Activated CD8-positive, alpha-beta memory T cell treated with anti-CD3 and anti-CD28 coated beads for 24 hours (primary cell): Measurements from ENCODE around the gene ATF3.

ENCODE experiments used
- DNase-seq: peaks from one replicate; pipeline ENCODE4 v3.0.0-alpha.2; 2020

ATF3 gene, protein sequence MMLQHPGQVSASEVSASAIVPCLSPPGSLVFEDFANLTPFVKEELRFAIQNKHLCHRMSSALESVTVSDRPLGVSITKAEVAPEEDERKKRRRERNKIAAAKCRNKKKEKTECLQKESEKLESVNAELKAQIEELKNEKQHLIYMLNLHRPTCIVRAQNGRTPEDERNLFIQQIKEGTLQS

DNA sequence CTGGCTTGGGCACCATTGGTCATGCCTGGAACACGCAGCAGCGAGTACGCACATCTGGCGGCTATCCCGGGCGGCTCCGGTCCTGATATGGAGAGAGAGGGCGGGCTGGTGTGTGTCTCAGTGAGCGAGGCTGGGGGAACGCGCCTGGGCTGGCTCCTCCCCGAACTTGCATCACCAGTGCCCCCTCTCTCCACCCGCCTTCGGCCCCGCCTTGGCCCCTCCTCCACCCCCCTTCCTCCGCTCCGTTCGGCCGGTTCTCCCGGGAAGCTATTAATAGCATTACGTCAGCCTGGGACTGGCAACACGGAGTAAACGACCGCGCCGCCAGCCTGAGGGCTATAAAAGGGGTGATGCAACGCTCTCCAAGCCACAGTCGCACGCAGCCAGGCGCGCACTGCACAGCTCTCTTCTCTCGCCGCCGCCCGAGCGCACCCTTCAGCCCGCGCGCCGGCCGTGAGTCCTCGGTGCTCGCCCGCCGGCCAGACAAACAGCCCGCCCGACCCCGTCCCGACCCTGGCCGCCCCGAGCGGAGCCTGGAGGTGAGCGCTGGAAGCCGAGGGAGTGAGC, at the start of gene ATF3:
TSS of gene ATF3 (plus strand) at position 370 of the 567 bp plus-strand sequence. CDS start 6,261 bp downstream, outside the sequence.
- DNase-seq, result peak; percentile 95

DNA sequence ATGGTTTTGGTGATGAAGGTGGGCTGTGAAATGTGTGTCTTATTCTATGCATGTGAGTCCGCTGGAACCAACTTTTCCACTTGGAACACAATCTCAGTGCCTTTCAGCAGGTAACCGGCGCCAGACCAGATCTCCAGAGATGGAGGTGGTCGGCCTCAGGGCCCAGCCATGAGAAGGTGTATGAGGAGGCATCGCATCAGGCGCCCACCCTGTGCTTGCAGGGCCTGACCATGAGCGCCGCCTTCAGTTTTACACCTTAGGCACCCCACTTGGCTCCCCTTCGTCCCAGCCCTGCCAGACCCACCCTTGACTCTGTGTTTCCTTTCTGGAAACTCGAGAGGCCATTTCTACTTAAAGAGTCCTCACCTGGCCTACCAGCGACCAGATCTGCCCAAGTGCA, 48.6 kb upstream of the ATF3 start:
- DNase-seq, result no peak

DNA sequence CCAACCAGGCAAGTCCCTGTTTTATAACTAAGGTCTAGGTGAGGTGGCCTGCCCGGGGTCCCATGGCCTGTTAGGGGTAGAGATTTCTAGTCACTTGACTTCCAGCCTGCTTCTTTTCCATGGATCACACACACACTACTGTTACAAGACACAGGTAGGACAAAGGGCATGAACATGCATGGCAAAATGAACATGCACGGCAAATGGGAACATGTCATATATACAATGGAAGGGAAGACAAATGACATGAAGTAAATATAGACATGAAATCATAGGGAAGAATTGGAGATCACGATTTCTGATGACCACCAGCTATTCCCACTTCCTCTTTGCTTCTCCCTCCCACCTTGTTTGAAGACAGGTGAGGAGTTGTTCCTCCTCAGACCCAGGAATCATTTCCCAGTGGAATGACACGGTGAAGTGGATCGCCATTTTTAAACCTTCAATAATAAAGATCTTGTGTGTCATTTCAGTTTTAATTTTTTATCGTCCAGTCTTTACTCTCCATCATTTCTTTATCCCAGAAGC, 47.6 kb upstream of the ATF3 start:
- DNase-seq, result no peak

DNA sequence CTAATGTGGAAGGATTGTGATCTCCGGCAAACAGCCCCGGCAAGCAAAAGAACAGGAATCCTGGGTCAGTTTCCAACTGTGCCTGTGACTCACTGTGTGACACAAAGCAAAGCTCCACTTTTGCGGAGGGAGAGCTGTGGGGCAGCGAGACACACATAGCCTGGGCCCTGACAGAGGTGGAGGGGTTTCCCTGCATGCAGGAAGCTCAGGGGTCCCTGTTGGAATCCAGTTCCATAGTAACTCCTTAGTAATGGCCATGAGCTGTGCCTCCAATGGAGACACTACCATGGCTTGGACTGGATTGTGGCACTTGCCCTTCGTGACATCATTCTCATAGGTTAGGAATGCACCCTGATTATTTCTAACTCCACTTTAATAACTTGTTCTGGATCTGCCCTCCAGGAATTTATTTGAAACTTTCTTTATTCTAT, 47.0 kb upstream of the ATF3 start:
- no peak for DNase-seq

DNA sequence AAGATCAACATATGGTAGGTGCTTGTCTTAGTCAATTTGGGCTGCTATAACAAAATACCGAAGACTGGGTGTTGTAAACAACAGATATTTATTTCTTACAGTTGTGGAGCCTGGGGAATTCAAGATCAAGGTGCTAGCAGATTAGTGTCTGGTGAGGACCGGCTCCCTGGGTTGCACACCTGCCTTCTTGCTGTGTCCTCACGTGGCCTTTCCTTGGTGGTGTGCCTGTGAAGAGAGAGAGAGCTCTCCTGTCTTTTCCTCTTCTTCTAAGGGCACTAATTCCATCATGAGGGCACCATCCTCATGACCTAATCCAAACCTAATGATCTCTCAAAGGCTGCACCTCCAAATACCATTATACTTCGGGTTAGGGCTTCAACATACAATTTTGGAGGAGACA, 45.8 kb upstream of the ATF3 start:
- DNase-seq, result no peak

DNA sequence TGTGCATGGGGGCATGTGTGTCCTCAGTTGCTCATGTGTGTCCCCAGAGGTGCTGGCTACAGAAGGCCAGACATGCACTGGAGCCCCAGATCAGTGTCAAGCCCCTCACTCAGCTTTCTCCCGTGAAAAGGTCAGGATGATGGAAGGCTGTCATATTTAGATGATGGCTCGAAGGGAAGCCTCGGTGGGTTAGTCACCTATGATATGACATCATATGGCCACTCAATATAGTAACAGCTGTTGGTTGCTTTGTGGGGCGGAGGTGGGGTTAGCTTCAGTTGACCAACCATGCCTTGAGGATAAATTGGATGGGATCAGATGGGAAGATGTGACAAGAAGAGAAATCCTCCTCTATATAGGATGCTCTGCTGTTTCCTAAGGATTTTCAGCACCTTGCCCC, 43.5 kb upstream of the ATF3 start:
- no peak for DNase-seq

DNA sequence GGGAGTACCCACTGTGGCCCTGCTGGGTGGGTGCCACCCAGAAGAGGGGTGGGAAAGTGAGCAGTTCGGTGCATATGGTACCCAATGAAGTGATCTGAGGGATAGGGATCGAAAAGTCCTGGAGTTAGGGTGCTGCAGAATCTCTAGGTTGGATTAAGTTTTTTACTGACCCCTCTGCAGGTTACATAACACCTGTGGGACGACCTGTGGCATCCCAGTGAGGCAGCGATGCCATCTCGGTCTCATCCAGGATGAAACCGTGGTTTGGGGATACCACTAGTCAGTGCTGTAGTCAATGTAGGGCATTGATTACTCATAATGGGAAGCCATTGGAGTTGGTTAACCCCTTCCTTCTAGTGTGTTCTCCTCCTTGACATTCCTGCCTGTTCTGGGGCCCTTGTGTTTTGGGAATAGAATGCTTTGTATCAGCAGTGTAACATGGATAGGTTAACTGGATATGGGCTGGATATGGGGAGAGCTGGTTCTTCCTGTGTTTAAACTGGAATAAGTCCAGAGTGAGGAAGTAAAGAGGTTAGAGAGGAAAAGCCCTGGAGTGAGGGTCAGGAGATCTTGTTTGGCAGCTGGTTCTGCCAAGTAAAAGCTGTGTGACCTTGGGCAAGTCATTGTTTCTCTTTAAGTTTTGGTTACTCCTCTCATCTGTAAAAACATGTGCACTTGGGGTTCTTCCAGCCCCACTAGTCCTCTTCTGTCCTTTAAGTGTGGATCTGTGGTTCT, 42.8 kb upstream of the ATF3 start:
- no peak for DNase-seq

DNA sequence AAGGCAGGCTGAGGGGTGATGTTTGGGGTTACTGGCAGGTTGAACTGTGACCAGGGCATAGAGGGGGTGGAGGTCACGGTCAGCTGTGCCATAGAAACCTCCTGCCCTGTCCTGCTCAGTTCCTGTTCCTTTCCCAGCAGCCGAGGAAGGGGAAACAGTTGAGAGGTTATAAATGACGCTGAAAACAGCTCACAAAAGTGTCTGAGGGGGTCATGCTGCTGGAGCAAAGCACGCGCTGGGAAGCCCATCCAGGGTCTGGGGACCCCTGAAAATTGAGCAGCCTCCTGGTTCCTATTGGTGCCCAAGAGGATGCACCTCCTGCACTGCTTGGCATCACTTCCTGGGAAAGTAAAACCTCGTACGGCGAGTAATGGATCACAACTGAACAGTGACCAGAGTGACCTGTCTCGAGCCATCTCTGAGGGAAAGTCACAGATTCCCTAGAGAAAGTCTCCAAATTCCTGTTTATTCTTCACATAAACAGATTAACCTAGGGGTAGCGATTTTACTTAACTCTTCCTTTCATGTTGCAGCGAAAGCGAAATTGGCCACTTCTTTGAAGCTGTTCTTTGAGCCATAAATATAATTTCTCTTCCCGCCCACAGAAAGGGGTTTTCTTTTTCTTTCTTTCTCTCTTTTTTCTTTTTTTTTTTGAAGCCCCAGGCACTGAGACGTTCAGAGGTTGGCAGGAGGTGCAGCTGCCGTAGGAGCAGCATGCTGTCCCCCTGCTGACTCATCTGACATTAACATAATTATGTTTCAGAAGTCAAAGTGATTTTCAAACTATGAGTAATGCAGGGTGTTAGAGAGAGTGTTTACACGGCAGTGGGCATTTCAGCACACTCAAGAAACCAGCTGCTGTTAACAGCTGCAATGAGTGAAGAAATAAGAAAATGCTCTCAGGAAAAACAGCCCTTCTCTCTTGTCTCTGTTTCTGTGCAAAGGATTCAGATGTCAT, 41.8 kb upstream of the ATF3 start:
- peak; percentile 72 for DNase-seq

DNA sequence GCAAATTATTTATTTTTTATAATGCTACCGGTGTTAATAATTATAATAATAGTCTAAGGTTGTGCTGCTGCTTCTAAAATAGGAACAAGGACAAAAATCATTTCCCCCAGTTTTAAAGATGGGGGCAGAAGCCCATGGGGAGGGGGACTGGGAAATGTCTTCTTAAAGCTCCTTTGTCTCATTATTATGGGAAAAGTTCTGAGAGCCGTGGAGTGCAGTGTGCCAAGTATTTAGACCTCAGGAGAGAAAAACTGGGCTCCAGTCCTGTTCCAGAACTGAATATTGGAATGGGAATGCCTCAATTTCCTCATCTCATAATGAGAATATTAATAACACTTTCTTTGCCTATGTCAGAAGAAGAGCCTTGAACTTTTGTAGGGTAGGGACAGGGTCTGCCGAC, 40.9 kb upstream of the ATF3 start:
- DNase-seq, result no peak

DNA sequence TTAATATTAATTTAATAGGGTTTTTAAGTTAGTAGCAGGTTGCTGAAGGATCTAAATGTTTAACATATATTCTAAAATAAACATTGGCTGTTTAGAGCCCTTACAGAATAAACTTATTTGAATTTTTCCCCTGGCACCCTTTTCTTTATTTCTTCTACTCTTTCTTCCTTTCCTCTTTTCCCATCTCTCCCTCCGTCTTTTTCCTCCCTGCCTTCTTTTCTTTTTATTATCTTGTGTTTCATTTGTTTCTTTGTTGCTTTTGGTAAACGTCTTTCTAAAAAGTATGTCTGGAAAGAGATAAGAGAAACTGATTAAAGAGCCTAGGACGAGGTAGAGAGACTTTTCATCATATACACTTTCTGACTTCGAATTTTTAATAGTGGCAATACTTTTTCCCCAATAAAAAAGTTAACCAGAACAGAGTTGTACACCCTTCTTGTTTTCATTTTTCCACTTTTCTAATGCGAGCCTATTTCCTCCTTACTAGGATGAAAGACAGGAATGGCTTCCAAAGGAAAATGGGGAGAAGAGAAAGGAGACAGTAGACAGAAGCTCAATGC, 39.5 kb upstream of the ATF3 start:
- DNase-seq, result no peak

DNA sequence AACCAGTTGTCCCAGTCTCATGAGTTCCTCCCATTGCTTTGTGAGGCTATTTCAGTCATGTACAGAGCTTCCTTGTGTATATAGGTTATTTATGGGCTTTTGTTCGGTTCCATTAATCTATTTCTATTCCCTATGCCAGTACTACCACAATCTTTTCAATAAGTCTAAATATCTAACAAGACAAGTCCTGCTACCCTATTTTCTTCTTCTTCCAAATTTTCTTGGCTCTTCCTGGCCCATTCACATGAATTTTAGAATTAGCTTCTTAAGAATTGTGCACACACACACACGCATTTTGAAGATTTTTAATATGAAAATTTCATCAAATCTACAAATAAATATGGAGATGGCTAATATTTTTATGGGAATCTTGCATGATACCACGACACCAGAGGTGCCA, 33.8 kb upstream of the ATF3 start:
- no peak for DNase-seq

DNA sequence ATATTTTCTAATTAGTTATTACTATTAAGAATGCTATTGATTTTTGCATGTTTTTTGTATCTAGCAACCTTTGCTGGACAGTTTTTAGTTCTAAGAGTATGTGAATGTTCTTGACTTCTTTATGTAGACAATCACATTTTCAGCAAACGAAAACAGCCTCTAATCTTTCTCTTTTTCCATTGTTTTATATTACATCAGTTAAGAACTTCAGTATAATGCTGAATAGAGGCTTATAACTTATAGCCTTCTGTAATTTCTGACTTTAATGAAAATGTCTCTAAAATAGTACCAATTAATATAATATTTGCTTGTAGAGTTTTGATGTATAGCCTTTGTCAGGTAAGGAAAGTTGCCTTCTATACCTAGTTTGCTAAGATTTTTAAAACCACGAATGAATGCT, 33.2 kb upstream of the ATF3 start:
- DNase-seq, result no peak

DNA sequence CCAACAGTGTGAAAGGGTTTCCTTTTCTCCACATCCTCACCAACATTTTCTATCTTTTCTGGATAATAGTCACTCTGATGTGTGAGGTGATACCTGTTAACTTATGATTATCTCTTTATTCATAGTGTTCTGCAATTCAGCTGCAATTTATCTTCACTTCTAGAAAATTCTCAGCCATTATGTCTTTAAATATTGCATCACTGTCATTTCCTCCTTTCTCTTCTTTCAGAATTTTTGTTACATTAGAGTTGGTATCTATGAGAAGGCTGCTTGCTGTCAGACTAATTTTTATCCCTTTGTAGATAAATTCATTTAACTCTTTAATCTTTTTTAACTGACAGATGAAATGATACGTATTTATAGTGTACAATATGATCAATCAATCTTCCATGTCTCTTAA, 30.5 kb upstream of the ATF3 start:
- no peak for DNase-seq

DNA sequence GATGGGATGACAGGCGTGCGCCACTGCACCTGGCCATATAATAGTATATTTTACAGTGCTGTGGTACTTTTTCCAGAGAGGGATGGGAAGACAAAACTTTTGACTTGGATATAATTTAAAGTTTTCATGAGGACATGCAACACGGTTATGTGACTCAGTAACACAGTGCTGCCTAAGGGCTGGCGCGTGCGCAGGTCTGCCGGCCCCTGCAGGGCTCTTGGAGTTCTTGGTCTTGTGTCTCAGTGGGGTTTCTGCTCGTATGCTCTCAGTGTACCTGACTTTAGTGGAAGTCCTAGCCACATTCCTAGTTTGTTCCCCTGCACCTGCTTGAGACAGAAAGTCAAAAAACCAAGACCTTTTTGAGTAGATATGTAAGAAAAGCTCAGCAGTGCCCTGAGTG, 27.5 kb upstream of the ATF3 start:
- DNase-seq, result no peak

DNA sequence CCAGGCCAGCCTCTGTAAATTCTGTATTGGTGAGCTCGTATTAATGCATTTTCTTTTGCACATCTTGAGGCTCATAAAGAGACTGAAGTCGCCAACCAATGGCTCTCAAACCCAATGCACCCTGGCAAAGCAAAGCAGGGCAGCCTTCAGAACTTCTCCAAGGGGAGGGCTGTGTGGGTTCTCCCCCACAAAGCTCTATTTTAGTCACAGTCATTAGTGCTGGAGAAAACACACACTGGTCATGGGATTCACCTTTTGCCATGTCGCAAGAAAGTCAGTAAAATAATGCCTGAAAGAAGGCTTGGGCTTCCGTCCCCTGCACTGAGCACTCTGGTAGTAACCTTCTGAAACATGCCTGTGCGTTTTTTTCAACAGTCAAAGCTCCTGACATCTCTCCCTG, 26.3 kb upstream of the ATF3 start:
- DNase-seq, result no peak

DNA sequence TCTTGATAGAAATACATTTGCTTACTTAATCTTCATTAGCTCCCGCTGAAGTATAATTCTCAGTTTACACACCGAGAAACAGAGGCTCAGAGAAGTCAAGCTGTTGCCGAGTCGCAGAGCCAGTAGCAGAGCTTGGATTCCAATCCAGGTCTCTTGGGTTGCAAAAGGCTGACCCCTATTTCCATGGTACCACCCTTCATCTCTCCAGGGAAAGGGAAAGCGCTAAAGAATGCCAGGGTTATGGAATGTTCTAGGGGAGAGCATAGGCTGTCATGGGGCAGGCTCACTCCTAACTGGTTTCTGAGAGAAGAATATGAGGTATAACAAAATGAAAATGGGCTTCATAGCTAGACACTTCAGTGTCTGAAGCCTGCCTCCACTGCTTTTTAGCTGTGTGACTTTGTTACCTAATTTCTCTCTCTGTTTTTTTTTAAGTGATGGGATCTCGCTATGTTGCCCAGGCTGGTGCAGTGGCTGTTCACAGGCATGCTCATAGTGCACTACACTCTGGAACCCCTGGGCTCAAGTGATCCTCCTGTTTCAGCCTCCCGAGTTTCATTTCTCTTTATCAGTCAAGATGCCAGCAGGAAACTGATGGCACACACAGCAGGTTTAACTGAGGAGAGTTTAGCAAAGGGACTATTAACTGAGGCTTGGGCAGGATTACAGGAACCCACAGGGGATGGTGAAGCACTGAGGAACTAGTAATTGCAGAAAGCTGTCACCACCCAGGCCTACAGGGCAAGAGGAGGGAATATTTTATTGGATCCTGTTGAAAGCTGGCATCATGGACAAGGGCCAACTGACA, 25.5 kb upstream of the ATF3 start:
- DNase-seq, result no peak

DNA sequence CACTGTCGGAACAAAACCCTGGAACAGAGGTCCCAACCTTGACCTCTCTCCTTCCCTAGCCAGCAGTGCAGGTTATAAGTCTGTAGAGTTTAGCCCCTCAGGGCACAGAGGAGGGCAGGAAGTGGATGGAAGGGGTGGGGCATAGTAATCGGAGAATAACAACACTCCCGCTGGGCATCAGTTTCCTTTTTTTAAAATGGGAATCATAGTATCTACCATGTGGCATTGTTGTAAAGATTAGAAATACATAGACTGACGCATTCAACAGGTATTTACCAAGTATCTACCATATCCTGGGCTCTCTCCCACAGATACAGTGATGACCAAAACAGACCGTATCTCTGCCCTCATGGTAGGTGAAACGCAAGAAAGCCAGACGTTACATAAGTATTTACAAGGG, 24.9 kb upstream of the ATF3 start:
- DNase-seq, result no peak

DNA sequence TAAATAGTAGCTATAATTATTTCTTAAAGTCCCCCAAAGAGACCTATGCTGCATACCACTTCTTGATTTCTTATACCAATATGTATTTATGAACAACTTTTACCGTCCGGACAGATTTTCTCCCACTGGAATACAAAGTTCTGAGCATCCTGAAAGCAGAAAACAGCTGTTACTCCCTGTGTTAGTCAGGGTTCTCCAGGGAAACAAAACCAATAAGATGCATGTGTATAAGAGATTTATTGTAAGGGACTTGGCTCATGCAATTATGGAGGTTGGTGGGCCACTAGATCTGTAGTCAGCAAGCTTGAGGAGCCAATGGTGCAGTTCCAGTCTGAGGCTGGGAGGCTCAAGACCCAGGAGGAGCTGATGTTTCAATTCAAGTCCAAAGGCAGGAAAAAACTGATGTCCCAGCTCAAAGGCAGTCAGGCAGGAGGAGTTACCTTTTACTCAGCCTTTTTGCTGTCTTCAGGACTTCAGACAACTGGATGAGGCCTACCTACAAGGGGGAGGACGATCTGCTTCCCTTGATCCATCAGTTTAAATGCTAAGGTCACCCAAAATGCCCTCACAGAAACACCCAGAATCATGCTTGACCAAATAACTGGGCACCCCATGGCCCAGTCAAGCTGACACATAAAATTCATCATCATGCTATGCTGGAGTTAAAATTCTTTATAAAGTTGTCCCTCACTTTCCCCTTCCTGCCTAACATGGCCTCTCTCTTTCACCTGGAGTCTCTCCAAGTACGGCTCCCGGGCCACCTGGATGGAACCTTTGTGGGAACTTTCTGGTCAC, 24.3 kb upstream of the ATF3 start:
- DNase-seq, result no peak

DNA sequence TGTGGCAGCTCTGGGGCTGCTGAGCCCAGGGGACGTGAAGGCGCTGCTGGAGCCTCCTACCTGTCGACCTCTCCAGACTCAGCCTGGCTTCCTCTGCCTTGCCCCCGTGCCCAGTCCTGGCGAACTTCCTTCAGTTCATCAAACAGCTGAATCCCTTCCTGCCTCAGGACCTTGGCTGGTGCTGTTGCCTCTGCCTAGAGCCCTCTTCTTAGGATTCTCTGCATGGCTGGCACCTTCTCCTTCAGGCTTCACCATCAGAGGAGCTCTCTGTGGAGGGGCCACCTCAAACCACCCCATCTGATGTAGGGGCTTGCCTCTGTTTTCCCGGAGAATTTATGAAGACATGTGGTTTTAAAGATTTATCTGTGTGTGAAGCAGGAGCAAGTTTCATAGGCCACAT, 23.4 kb upstream of the ATF3 start:
- DNase-seq, result no peak

DNA sequence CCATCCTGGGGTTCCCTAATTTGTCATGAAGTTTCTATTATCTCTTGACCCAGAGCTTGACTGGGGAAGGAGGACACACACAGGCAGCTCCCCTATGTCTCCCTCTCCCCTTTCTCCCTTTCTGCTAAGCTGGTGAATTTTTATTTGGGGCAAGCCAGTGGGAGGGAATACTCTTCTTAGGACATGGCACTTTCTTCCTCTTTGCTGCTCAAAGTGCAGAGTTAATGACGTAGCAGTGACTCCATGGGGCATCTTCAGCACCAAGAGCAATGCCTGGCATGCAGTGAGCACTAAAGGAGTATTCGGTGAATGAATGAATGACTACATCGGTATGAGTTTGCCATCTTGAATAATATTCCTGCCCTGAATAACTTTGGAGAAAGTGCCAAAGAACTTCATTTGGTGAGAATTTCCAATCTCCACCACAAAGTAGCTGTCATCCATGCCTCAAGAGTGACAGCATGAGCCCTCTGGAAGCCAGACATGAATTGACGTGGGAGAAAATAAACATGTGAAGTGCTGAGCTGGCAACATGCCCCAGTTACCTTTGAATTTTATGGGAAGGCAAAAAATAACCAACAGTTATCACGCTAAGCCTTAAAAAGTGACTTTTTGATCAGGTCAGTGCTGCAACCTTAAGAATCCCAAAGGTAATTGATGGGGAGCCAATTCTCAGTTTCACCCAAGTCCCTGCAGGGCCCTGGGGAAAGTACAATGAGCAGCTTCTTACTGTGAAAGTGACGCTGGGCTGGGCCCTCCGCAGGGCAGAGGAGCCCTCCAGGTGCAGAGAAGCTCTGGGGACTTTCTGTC, 22.1 kb upstream of the ATF3 start:
- no peak for DNase-seq
